ENCODE results near the gene INPP5D. TPM values are rescaled to one million over a fixed set of nuclear protein-coding genes. Genes with fewer than 3 reads are reported as not detected.

Gene INPP5D
- total and polyA plus RNA-seq, 2 of the 13 experiments (the other 11 are each of a cell fraction or from before 2014, with no cell fraction given): 16.7 to 18.0 TPM

DNA sequence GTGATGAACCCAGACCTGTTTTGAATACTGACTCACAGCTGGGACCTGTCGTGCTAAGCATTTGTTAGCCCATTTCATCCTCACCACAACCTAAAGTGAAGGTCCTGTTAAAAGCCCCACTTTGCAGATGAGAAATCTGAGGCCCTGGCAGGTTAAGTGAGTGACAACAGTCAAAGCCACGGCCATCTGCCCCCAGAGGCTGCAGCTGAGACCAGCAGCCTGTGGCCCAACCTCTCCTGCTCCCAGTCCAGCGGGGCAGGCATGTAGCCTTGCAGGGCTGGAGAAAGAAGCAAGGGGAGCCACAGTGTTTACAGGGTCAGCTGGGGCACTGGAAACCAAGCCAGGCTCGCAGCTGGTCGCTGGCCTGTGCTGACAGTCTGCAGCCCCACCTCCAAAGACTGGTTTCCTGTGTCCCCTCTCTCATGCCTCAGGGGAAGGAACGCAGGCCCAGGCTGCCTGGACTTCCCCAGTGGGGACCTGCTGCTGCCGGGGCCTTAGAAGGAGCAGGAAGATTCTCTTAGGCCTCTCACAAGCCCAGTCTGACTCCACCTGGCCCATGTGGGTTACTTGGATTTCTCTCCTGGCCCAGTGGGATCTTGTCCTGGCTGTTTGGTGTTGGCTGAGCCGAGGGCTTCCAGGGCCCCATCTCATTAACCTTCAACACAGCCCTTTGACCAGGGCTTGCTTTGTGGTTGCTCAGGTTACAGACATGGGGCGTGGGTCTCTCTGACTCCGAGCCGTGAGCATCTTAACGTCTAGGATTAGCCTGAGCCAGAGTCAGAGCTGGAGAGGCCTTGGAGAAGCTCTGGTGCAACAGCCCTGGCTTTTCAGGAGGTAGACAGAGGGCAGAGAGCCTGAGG is 1.7 kb downstream of the INPP5D start (continued):
- TF ChIP-seq, protein P1, sequence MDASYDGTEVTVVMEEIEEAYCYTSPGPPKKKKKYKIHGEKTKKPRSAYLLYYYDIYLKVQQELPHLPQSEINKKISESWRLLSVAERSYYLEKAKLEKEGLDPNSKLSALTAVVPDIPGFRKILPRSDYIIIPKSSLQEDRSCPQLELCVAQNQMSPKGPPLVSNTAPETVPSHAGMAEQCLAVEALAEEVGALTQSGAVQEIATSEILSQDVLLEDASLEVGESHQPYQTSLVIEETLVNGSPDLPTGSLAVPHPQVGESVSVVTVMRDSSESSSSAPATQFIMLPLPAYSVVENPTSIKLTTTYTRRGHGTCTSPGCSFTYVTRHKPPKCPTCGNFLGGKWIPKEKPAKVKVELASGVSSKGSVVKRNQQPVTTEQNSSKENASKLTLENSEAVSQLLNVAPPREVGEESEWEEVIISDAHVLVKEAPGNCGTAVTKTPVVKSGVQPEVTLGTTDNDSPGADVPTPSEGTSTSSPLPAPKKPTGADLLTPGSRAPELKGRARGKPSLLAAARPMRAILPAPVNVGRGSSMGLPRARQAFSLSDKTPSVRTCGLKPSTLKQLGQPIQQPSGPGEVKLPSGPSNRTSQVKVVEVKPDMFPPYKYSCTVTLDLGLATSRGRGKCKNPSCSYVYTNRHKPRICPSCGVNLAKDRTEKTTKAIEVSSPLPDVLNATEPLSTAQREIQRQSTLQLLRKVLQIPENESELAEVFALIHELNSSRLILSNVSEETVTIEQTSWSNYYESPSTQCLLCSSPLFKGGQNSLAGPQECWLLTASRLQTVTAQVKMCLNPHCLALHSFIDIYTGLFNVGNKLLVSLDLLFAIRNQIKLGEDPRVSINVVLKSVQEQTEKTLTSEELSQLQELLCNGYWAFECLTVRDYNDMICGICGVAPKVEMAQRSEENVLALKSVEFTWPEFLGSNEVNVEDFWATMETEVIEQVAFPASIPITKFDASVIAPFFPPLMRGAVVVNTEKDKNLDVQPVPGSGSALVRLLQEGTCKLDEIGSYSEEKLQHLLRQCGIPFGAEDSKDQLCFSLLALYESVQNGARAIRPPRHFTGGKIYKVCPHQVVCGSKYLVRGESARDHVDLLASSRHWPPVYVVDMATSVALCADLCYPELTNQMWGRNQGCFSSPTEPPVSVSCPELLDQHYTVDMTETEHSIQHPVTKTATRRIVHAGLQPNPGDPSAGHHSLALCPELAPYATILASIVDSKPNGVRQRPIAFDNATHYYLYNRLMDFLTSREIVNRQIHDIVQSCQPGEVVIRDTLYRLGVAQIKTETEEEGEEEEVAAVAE (CRISPR knock-in tag; IDR thresholded peaks at IDR 0.05; ENCODE audit: borderline replicate concordance): no peak
- peak; percentile 34; the same call in 1 of the 2 replicates for TF ChIP-seq THAP11 (CRISPR knock-in tag; IDR thresholded peaks at IDR 0.05)
- TF ChIP-seq ZKSCAN5 (CRISPR knock-in tag; IDR thresholded peaks at IDR 0.05): no peak; the same call in 1 of the 2 replicates
- peak; percentile 99 for TF ChIP-seq KDM1A (CRISPR knock-in tag; IDR thresholded peaks at IDR 0.05)
- TF ChIP-seq, protein P2, sequence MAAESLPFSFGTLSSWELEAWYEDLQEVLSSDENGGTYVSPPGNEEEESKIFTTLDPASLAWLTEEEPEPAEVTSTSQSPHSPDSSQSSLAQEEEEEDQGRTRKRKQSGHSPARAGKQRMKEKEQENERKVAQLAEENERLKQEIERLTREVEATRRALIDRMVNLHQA (CRISPR knock-in tag; IDR thresholded peaks at IDR 0.05): no peak
- peak; percentile 65 for TF ChIP-seq BRCA1 (CRISPR knock-in tag; IDR thresholded peaks at IDR 0.05)
- TF ChIP-seq ZNF543 (CRISPR knock-in tag; IDR thresholded peaks at IDR 0.05): peak; percentile 73; the same call in 1 of the 2 replicates
- TF ChIP-seq RFX1 (IDR thresholded peaks at IDR 0.05): peak; percentile 65; the same call in 1 of the 2 replicates
- TF ChIP-seq SP1 (IDR thresholded peaks at IDR 0.05): no peak
- TF ChIP-seq SP1 (CRISPR knock-in tag; IDR thresholded peaks at IDR 0.05): no peak
- no peak for TF ChIP-seq ZNF431 (CRISPR knock-in tag; IDR thresholded peaks at IDR 0.05; ENCODE audit: borderline replicate concordance, low read depth)
- TF ChIP-seq, protein P3, sequence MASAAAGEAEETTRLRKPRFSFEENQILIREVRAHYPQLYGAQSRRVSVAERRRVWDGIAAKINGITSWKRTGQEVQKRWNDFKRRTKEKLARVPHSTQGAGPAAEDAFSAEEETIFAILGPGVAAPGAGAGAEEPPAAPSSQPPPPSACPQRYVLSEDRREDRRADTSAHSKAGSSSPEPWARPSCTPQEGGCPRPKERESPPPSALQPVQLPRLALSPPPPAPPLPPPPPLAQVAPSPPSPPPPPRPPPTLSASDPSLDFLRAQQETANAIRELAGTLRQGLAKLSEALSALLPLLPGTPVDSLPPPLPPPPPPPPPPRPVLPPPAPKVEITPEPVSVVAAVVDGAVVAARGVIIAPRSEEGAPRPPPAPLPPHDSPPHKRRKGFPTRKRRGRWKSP (CRISPR knock-in tag; IDR thresholded peaks at IDR 0.05): peak; percentile 70; the same call in 1 of the 2 replicates
- no peak for TF ChIP-seq ZFP82 (CRISPR knock-in tag; IDR thresholded peaks at IDR 0.05; ENCODE audit: borderline replicate concordance)
- no peak for TF ChIP-seq ZNF879 (CRISPR knock-in tag; IDR thresholded peaks at IDR 0.05)
- TF ChIP-seq, protein P4, sequence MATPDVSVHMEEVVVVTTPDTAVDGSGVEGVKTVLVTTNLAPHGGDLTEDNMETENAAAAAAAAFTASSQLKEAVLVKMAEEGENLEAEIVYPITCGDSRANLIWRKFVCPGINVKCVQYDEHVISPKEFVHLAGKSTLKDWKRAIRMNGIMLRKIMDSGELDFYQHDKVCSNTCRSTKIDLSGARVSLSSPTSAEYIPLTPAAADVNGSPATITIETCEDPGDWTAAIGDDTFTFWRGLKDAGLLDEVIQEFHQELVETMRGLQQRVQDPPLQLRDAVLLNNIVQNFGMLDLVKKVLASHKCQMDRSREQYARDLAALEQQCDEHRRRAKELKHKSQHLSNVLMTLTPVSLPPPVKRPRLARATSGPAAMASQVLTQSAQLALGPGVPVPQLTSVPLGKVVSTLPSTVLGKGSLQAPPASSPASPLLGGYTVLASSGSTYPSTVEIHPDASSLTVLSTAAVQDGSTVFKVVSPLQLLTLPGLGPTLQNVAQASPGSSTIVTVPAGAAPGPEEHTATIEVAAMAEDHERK (CRISPR knock-in tag; IDR thresholded peaks at IDR 0.05; ENCODE audit: low read depth): no peak
- TF ChIP-seq XBP1 (CRISPR knock-in tag; IDR thresholded peaks at IDR 0.05): no peak
- TF ChIP-seq, protein P5, sequence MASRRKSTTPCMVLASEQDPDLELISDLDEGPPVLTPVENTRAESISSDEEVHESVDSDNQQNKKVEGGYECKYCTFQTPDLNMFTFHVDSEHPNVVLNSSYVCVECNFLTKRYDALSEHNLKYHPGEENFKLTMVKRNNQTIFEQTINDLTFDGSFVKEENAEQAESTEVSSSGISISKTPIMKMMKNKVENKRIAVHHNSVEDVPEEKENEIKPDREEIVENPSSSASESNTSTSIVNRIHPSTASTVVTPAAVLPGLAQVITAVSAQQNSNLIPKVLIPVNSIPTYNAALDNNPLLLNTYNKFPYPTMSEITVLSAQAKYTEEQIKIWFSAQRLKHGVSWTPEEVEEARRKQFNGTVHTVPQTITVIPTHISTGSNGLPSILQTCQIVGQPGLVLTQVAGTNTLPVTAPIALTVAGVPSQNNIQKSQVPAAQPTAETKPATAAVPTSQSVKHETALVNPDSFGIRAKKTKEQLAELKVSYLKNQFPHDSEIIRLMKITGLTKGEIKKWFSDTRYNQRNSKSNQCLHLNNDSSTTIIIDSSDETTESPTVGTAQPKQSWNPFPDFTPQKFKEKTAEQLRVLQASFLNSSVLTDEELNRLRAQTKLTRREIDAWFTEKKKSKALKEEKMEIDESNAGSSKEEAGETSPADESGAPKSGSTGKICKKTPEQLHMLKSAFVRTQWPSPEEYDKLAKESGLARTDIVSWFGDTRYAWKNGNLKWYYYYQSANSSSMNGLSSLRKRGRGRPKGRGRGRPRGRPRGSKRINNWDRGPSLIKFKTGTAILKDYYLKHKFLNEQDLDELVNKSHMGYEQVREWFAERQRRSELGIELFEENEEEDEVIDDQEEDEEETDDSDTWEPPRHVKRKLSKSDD (CRISPR knock-in tag; IDR thresholded peaks at IDR 0.05; ENCODE audit: low read depth): 0 out of 2 replicates have a peak, but pooled peaks have one; percentile 77
- peak; percentile 27 for TF ChIP-seq ZEB1 (IDR thresholded peaks at IDR 0.05; ENCODE audit: insufficient replicate concordance, low read depth)
- no peak for TF ChIP-seq ZNF850 (CRISPR knock-in tag; conservative IDR thresholded peaks at IDR 0.05)
- TF ChIP-seq LCORL (IDR thresholded peaks at IDR 0.05): no peak
- peak; percentile 88 for TF ChIP-seq LCORL (CRISPR knock-in tag; IDR thresholded peaks at IDR 0.05)
